C4-2B (cell line): ENCODE measurements around the gene IFITM5.

Experiments
- CTCF ChIP-seq: fragments of 450-650 bp; conservative IDR thresholded peaks from 2 replicates; pipeline ENCODE4 v1.5.1; 2017; ENCODE audit warnings: mild to moderate bottlenecking
- ZFX ChIP-seq: fragments of 450-650 bp; IDR thresholded peaks from 2 replicates; pipeline ENCODE4 v1.6.1; 2017

- TF ChIP-seq CTCF (peak; percentile 77), ZFX (no peak)
Observed at GRCh38 chr11:250740-251299, 48.5 kb downstream of the IFITM5 start.
